ENCODE results near the gene NKD1.

DNA sequence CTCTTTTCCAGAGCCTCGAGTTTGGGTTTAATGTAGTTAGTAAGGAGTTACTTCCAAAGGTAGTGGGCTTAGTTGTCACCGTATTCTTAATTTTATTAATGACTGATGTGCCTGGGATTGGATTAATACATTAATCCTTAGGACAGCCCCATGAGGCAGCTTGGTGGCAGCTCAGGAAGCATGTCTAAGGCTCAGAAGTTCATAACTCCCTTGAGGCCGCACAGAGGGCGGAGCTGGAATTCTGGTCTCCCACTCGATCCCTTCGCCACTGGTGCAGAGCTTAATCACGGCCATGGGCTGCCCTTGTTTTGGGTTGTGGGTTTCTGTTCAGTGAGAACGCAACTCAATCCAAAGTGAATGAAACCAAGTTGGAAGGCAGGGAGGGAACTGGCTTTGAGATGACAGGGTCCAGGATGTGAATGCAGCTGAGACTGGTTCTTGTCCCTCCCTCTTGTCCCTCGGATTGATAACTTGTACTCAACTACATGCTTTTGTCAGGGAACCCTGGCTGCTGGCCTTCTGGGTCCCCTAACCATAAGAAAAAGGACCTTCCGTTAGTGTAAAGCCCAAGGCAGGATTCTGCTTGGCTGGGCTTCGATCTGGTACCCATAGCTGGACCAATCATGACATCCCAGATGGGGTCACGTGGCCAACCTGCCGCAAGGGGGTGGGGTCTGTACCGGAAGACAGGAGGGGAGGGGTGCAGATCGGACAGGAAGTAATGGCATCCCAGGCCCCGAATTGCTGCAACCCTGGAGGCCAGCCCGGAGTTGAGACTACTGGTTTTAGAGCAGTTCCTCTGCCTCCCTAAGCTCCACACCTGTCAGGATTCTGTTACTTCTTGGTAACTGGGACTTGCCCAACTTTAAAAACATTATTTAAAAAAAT, 87.6 kb downstream of the NKD1 start:
- TF ChIP-seq, protein P1, sequence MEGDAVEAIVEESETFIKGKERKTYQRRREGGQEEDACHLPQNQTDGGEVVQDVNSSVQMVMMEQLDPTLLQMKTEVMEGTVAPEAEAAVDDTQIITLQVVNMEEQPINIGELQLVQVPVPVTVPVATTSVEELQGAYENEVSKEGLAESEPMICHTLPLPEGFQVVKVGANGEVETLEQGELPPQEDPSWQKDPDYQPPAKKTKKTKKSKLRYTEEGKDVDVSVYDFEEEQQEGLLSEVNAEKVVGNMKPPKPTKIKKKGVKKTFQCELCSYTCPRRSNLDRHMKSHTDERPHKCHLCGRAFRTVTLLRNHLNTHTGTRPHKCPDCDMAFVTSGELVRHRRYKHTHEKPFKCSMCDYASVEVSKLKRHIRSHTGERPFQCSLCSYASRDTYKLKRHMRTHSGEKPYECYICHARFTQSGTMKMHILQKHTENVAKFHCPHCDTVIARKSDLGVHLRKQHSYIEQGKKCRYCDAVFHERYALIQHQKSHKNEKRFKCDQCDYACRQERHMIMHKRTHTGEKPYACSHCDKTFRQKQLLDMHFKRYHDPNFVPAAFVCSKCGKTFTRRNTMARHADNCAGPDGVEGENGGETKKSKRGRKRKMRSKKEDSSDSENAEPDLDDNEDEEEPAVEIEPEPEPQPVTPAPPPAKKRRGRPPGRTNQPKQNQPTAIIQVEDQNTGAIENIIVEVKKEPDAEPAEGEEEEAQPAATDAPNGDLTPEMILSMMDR (IDR thresholded peaks at IDR 0.05): no peak
- no peak for TF ChIP-seq EZH2 (IDR thresholded peaks at IDR 0.05; ENCODE audit: borderline replicate concordance, insufficient read depth, low read depth, low read length, poor library complexity, severe bottlenecking)
